GM21381 (cell line): ENCODE data around the gene COG5.

Experiments
- ATAC-seq: cut with Tn5 transposase; IDR thresholded peaks from one replicate; pipeline ENCODE4 v1.9.1; 2021; ENCODE audit warnings: mild to moderate bottlenecking, moderate library complexity; ENCODE audit not compliant: unreplicated experiment

COG5 gene

DNA sequence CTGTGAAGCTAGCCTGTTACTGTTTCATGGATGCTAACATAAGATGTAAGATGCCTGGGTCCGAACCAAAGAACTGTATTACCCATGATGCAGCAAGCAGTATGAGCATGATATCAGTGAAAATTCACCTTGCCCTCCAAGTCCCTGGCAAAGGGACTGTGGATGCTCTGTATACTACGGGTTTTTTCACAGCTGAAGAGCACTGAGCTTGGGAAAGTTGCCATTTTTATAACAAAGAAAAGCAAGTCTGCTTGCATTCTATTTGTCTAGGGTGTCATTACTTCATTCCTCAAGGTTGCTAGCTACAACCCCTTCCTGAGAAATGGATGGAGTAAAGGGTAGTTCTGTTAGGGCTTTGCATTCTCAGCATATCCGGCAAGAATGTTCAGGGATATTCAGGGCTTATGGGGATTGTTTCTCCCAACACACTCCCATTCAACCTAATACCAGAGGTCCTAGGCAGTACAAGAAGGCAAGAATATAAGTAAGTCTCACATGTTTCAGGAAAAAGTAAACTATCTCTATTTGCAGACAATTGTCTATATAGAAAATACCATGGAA is 99.0 kb downstream of the COG5 start:
- no peak for ATAC-seq

DNA sequence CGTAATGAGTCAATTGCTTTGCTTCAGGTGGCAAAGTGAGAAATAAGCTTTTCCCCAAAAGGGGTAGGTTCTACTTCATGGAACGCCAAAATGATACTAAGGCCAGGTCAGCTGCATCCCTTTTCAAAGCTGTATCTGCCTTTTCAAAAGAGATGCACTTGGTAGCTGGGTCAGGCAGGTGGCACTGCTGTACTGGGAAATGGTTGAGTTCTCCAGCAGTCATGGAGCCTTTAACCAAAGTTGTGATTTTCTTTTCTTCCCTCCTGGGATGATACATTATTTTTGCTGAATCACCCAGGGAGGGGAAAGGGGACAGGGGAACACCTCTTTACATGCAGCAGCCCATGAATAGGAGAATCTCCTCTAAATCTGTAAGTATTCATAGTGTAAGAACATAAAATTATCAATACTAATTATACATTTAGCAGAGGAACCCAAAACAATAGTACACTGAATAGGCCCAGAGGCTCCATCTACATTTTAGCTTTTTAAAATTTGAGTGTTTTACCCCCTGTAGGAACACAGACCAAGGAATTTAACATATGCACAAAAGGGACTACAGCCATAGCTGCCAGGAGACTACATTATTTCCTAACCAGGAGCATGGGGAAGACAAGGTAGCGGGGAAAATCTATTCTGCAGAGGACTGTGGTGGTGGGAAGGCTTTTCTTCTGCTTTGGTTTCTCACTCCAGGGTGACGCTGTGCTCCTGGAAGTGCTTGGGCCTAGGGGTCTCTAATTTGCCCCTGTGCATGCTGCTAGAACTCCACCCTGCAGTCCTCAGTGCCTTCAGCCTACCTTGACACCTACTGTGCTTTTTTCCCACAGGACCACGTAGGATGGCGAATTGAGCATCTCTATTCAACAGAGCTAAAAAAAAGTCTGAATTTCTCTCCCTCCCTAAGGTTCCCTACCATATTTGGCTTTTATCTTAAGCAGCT is 100.3 kb downstream of the COG5 start:
- no peak for ATAC-seq

DNA sequence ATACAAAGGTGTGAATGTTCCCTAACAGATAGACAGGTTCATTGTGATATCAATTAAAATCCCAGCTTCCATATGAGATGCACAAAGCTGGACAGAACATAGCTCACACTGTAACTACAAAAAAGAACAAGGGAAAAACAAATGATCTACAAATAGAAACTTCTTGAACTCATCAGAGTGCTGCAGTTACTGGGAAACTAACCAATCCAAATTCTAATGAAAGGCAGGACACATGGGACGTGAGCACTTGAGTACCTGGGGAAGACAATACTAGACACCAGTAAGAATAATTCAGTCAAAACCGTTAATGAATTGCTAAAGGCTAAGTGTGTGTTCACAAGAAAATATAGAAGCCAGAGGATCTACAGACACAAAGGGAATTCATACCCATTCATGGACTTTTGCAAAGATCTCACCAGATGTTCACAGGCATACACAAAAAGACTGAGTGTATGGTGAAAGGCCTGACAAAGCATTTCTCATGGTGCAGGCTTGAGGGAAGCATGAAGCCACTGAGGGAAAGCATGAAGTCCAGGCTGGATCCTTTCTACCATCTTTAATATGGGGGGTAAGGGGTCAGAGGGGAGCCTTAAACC is 101.7 kb downstream of the COG5 start:
- no peak for ATAC-seq

DNA sequence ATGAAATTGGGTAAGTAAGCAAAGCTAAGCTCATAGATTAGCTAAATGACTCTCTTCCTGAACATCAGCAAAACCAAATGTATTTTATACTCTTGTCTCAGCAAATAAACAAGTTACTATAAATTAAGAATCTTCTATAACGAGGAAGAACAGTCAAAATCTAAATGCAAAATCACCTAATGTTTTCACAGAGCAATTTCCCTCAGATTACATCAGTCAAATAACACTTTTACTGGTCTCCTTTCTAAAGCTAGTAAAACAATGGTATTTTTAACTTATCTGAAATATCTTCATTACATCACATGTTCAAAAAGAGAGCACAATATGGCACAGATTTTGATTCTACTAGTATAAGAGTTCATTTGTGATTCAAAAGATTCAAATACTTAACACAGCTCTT is 110.3 kb downstream of the COG5 start:
- ATAC-seq, result no peak

DNA sequence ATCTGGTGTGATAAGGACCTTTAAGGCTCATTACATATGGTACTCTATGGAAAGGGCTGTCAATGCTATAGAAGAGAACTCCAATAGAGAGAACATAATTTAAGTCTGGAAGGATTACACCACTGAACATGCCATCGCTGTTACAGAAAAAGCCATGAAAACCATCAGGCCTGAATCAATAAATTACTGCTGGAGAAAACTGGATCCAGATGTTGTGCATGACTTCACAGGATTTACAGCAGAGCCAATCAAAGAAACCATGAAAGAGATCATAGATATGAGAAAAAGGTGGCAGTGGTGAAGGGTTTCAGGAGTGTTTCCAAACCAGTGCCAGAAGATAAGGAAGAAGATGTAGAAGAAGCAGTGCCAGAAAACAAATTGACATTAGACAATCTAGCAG is 112.8 kb downstream of the COG5 start:
- no peak for ATAC-seq

DNA sequence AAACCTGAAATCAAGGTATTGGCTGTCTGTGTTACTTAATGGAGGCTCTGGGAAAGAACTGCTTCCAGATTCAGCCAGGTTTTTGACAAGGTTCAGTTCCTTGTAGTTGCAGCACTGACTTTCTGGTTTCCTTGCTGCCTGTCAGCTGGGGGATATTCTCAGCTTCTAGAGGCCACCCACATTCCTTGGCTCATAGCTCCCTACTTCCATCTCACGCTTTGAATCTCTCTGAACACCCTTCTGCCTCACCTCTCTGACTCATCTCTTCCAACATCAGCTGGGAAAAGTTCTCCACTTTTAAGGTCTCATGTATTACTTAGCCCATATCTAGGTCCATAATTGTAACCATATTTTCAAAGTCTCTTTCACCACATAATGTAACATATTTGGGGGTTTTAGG is 116.7 kb downstream of the COG5 start:
- ATAC-seq, result no peak

DNA sequence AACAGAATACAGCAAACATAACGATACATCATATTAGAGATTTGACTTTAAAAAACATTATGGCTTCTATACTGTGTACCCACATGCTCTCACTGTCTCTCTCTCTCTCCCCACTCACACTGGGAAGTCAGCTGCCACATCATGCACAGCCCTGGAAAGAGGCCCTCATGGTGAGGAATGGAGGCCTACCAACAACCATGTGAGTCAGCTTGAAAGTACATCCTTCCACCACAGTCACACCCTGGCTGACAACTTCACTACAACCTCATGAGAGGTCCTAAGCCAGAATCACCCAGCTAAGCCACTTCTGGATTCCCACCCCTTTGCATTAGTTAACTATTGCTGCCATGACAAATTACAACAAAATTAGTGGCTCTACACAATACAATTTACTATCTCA is 117.2 kb downstream of the COG5 start:
- ATAC-seq, result no peak

DNA sequence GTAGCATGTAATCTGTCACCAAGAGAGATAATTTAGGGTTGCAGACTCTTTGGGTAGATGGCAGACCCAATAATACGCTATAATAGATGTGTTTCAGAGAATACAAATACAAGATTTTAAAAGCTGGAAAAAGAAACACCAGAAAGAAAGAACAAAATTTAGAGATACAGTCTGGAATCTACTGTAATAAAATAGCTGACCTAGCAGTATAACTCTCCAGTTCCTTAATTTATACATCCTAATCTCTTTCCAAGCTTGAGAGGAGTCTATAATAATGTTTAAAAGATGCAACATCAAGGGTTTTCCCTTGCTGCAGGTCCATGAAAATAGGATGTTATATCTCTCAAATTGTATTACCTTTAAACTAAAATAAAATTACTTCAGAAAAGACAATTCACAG is 121.0 kb downstream of the COG5 start:
- no peak for ATAC-seq

DNA sequence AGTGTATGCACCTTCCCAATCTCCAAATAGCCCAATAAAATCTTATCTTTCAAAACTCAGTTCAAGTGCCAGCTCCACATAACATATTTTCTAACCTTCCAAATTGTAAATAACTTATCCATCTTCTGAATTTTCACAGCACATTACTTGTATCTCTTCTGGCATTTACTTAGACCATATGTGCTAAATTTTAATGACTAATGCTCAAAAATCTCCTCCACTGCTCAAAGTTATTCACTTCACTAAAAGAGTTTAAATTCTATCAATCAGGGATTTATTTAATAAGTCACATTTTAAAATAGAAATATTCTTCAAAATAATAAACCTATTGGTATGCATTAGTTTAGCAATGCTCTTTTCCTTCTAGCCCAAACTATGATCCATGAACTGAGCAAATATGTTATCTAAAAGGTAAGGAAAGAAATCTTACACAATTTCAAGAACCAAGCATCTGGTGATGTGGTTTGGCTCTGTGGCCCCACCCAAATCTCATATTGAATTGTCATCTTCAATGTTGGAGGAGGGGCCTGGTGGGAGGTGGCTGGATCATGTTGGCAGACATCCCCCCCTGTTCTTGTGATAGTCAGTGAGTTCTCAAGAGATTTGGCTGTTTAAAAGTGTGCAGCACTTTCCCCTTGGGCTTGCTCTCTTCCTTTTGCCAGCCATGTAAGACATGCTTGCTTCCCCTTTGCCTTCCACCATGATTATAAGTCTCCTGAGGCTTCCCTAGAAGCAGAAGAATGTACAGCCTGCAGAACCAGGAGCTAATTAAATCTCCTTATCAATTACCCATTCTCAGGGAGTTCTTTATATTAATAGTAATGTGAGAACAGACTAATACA is 121.9 kb downstream of the COG5 start:
- ATAC-seq, result no peak

DNA sequence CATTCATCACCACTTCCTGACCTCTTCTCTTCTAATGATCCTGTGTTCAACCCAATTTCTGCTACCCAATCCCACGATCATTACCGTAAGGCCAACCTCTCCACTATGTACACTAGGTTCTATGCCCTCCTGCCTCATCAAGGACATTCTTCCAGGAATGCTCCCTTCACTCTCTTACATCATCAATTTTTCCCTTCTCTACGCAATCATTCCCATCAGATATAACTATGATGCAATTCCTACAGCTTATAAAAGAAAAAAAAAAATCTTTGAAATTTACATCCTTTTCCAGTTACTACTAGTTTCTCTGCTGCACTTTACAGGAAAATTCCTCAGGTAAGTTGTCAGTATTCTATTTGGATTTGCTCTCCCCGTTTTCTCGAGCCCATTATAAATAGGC is 124.7 kb downstream of the COG5 start:
- ATAC-seq, result no peak

DNA sequence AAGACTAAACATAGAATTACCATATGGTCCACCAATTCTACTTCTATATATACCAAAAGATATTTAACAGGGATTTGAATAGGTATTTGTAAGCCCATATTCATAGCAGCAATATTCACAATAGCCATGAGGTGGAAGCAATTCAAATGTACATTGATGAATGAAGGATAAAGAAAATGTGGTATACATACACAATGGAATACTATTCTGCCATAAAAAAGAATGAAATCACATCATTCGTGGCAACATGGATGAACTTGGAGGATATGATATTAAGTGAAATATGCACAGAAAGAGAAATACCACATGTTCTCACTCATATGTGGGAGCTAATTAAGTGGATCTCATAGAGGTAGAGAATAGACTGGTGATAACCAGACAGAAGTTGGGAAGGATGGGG is 128.0 kb downstream of the COG5 start:
- ATAC-seq, result no peak

DNA sequence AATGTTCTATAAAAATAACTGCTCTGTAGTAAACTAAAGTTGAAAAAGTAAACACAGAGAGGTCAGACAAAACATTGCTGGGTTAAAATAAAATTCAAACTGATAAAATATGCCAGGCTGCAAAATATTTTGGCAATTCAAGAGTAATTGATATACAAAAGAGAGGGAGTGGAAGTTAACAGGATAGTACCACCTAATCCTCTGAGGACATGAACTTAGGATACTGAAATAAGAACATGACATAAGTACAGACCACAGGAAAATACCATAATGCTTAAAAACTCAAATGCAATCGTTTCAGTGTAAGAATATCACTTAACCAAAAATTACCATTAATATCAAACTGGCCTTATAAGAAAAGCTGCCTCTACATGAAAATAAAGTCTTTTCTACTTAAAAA is 131.5 kb downstream of the COG5 start:
- no peak for ATAC-seq

DNA sequence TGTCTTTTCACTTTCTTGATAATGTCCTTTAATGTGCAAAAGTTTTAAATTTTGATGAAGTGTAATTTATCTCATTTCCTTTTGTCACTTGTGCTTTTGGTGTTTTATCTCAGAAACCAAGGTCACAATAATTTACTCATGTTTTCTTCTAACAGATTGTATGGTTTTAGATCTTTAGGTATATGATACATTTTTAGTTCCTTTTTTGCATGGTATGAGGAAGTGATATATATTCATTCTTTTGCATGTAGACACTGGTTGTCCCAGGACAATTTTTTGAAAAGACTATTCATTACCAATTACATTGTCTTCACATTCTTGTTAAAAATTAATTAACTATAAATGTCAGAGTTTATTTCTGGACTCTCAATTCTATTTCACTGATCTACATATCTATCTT is 133.7 kb downstream of the COG5 start:
- no peak for ATAC-seq

DNA sequence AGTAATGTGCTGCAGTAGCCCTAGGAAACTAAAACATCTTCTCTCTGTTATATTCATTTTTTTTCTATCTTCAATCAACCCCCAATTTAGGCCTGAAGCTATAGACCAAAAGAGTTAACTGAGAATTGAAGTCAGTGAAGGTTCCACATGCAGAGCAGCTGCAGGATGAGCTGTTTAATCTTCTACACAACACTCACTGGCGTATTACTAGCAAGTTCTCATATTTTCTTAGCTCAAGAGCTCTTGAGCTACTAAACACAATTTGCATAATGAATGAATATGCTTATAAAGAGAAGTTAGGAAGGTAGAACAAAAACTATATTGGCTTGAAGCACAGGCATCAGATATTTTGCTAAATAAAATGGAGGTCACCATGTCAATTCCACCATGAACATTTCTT is 135.1 kb downstream of the COG5 start:
- no peak for ATAC-seq

DNA sequence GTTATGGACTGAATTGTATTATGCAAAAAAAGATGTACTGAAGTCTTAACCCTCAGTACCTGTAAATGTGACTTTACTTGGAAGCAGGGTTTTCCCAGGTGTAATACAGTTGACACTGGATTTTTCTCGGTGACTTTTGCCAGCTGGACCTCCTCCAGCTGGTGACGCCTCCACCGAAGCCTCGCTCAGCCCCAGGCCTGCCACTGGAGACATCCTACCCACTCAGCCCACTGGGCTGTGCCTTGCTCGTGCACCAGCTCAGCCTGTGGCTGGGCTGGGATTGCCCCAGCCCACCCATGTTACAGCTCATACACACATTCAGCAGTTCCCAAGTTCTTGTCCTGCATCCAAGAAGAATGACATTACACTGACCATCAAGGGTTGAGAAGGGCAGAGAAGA is 136.3 kb downstream of the COG5 start:
- no peak for ATAC-seq

DNA sequence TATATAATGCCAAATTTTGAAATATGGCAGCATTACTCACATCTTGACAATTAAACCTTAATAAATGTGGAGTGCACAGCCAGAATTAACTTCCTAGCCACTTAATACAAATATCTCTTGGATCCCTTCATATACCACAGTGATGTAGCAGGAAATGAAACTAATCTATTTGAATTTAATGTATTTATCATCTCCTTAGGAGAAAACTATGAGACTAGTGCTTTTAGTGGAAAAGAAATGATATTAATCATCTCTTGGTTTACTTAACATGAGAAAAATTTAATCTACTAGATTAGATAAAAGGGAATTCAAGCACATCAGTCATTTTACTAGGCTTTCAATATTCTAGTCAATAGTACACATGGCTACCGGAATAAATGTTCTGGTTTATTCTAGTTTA is 149.5 kb downstream of the COG5 start:
- no peak for ATAC-seq

DNA sequence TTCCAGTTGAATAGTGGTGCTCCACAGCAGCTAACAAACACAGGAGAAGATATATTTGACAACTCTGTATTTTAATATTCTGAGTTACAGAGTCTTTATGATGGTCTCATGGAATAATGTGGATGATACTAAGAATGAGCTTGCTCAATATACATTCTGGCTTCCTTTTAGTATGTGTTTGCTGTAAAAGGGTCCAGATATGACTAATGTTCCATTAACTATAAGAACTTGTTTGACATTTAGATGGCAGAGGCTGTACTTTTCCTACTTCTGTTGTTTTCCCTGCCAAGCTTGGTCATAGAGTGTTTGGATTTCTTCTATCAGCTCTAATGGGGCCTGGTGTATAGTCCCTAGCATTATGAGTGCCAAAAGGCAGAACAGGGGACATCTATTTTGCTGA is 155.4 kb downstream of the COG5 start:
- no peak for ATAC-seq

DNA sequence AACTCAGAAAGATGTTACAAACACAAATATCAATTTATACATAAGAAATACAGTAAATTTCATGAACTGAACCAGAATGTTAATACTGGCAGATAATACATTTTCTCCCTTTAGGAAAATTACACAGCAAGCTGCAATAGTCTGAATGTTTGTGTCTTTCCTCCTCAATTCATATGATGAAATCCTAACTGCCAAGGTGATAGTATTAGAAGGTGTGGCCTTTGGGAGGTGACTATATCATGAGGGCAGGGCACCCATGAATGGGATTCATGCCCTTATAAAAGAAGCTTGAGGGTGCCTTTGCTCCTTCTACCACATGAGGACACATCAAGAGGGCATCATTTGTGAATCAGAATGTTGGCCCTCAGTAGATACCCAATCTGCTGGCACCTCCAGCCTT is 158.2 kb downstream of the COG5 start:
- ATAC-seq, result no peak

DNA sequence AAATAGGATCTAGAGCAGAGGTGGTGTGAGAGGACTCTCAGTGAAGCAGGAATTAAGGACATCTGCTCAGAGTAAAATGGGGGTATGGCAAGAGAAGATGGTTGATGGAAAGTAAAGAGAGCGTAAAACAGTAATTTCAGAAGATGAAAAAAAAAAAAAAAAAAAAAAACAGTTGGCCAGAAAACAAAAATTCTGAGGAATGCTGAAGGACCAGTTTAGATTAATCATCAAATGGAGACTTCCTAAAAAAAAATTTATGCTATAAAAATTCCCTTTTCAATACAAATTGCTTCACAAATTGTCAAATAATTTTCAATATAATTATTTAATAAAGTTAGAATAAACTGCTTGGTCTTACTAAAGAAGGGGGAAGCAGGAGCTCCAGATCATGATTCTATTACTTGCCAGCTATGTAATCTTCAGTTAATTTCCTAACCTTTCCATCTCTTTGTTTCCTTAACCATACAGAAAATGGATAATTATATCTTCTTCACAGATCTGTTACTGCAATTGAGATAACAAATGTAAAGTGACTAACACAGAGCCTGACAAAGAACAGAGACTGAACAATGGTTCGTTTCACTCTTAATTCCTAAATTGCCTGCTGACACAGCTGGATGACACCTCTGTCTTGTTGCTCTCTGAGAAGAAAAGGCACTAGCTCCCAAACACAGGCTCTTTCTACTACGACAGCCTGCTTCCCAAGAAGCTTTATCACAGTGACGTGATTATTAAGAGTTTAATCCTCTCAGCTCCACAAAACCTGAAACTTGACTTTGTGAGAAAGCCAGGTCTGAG is 158.8 kb downstream of the COG5 start:
- no peak for ATAC-seq

DNA sequence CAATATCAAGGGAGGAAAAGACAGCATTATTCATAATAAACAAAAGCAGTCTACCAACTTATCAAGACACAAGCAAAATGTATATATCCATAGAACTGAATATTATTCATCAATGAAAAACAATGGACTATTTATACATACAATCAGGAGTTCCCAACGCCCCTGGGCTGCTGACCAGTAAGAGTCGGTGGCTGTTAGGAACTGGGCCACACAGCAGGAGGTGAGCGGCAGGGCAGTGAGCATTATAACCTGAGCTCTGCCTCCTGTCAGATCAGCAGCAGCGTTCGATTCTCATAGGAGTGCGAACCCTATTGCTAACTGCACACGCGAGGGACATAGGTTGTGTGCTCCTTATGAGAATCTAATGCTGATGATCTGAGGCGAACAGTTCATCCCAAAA is 165.6 kb downstream of the COG5 start:
- ATAC-seq, result no peak

DNA sequence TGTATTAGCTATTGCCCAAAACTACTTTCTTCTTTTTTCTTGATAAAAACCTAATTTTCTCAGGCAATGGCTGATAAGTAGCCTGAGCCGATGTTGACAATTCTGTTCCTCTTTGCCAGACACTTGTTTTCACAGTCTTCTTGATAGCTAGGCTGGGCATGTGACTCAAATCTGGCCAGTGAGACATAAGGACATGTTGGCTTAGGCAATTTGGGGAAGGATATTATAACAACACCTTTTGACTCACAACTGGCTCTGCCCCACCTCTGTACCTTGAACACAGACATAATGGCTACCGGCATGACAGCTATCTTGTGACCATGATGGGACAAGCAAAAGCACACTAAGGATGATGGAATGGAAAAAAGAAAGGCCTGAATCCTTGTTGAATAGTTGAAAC is 166.7 kb downstream of the COG5 start:
- ATAC-seq, result no peak
